Osteocyte (in vitro differentiated cells): ENCODE measurements around the gene AVEN. TPM values are rescaled to one million over a fixed set of nuclear protein-coding genes. Genes with fewer than 3 reads are reported as not detected.

ENCODE experiments used
- DNase-seq: peaks from one replicate; pipeline ENCODE4 v3.0.0; 2021; ENCODE audit warnings: mixed read lengths; ENCODE audit not compliant: unreplicated experiment; ENCODE audit errors: extremely low spot score
- H3K27ac Mint-ChIP-seq: one replicate; pipeline ENCODE4 v1.8.0; 2021; ENCODE audit warnings: mild to moderate bottlenecking, mixed read lengths; ENCODE audit not compliant: unreplicated experiment
- H3K27me3 Mint-ChIP-seq: one replicate; pipeline ENCODE4 v1.8.0; 2021; ENCODE audit warnings: mixed read lengths; ENCODE audit not compliant: unreplicated experiment
- H3K36me3 Mint-ChIP-seq: one replicate; pipeline ENCODE4 v1.8.0; 2021; ENCODE audit warnings: mixed read lengths; ENCODE audit not compliant: unreplicated experiment
- H3K4me1 Mint-ChIP-seq: one replicate; pipeline ENCODE4 v1.8.0; 2021; ENCODE audit warnings: mixed read lengths; ENCODE audit not compliant: unreplicated experiment
- H3K4me3 Mint-ChIP-seq: one replicate; pipeline ENCODE4 v1.8.0; 2021; ENCODE audit warnings: mild to moderate bottlenecking, moderate library complexity, mixed read lengths; ENCODE audit not compliant: unreplicated experiment
- H3K9me3 Mint-ChIP-seq: one replicate; pipeline ENCODE4 v1.8.0; 2021; ENCODE audit warnings: mixed read lengths; ENCODE audit not compliant: unreplicated experiment
- CTCF ChIP-seq: fragments of 200-600 bp; sonication (generic); IDR thresholded peaks from 2 replicates; pipeline ENCODE4 v1.5.0; 2021; ENCODE audit warnings: antibody characterized with exemption, mild to moderate bottlenecking, moderate library complexity
- total RNA-seq: library from RNA; stranded (reverse); gene quantifications from 2 replicates; pipeline ENCODE4 v1.2.1, GENCODE V29; 2021

Gene AVEN
- total RNA-seq, 1 donor from 2014 or later: 12.5 TPM

- Mint-ChIP-seq H3K27ac (no peak overlapping the region), H3K36me3 (no peaks in the 10 kb centered on the region), H3K27me3 (no peaks in the 10 kb centered on the region), H3K9me3 (no peaks in the 10 kb centered on the region), H3K4me3 (no peak overlapping the region), H3K4me1 (peaks cover 3% of the 10 kb centered on the region)
- no peak for TF ChIP-seq CTCF
- DNase-seq: no peak
Observed at GRCh38 chr15:33888176-33888575, 150.8 kb downstream of the AVEN start.

DNA sequence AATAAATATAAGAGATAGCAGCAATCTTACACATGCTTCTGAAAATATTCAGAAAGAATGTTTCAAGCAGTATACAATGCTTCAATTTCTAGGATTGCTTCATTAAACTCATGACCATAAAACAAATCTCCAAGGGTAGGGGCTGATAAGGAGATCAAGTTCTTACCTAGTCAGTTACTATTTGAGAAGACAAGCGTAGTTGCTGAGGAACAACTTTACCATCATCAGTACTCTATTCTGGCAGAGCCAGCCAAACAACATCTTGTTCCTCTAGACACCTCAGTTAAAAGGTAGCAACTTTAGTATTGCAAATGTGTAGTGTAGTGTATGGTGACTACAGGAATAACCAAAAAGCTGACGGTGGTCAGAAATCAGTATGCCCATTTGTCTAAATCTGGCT lies 156.1 kb downstream of the AVEN start:
- H3K4me1 Mint-ChIP-seq: no peaks in the 10 kb centered on the region
- H3K36me3 Mint-ChIP-seq: no peaks in the 10 kb centered on the region
- H3K9me3 Mint-ChIP-seq: no peaks in the 10 kb centered on the region
- H3K27ac Mint-ChIP-seq: no peak overlapping the region
- H3K27me3 Mint-ChIP-seq: no peaks in the 10 kb centered on the region
- H3K4me3 Mint-ChIP-seq: no peak overlapping the region
- TF ChIP-seq CTCF: no peak
- DNase-seq: no peak

GRCh38 chr15:33874156-33874555 lies 164.8 kb downstream of the AVEN start:
- Mint-ChIP-seq H3K9me3 (no peaks in the 10 kb centered on the region), H3K27ac (no peak overlapping the region), H3K27me3 (no peaks in the 10 kb centered on the region), H3K4me3 (no peak overlapping the region), H3K4me1 (no peaks in the 10 kb centered on the region), H3K36me3 (no peaks in the 10 kb centered on the region)
- DNase-seq: no peak
- no peak for TF ChIP-seq CTCF

GRCh38 chr15:33872416-33873106 lies 166.4 kb downstream of the AVEN start:
- no peak for TF ChIP-seq CTCF
- H3K27ac Mint-ChIP-seq: no peak overlapping the region
- DNase-seq: no peak
- no peaks in the 10 kb centered on the region for H3K4me1 Mint-ChIP-seq
- H3K4me3 Mint-ChIP-seq: no peak overlapping the region
- no peaks in the 10 kb centered on the region for H3K27me3 Mint-ChIP-seq
- peaks cover 2% of the 10 kb centered on the region for H3K36me3 Mint-ChIP-seq
- no peaks in the 10 kb centered on the region for H3K9me3 Mint-ChIP-seq

DNA sequence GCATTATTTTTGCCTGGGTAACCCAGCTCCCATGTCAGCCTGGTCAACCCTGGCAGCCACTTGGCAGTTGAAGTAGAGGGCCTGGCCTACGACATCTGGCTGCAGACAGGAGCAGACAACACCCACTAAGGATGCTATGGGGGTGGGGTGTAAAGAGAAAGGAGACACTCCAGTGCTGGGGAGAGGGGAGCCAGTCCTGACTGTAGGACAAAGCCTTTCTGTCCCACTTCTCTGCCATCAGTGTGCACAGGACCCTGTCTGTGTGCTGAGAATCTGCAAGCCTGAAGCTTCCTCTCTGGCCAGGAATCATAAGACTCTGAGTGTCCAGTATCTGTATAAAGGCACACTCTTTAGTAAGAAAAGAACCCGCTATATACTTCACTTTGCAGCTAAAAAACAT lies 167.0 kb downstream of the AVEN start:
- Mint-ChIP-seq H3K27me3 (no peaks in the 10 kb centered on the region), H3K4me3 (no peak overlapping the region), H3K9me3 (no peaks in the 10 kb centered on the region), H3K4me1 (no peaks in the 10 kb centered on the region), H3K27ac (no peak overlapping the region), H3K36me3 (peaks cover 8% of the 10 kb centered on the region)
- no peak for DNase-seq
- TF ChIP-seq CTCF: no peak
